ENCODE measurements around the gene MAX. TPM values are rescaled to one million over a fixed set of nuclear protein-coding genes. Genes with fewer than 3 reads are reported as not detected.

The MAX gene
- total and polyA plus RNA-seq, 2 donors (not counting 1 experiment from before 2014, with no cell fraction given) = 98.6 to 130 TPM

DNA sequence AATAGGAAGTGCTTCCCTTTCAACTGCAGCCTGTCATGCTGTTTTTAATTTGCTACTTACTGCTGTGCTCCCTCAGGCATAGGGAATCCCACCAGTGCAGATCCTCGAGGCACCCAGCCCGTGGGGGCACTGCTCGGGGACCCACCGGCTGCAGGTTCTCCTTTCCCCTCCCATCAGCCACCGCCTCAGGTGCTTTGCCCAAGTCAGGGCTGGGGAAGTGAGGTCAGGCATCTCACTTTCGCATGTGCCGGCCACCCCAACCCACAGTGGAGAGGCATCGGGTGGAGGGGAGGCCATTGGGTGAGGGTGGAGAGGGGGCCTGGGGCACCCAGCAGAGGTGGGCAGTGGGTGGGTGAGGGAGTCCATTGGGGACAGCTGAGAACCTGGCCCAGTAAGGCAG, 41.9 kb upstream of the MAX start:
- Histone ChIP-seq H3K4me2 (replicated peaks; ENCODE audit: low read depth, low read length, poor library complexity, severe bottlenecking) (no peak overlapping the region), H4K20me1 (ENCODE audit: control insufficient read depth, insufficient read depth, low read length, poor library complexity, severe bottlenecking) (no peaks in the 10 kb centered on the region), H3K9me3 (ENCODE audit: control extremely low read depth in 1 of 3, control insufficient read depth in 2 of 3, insufficient read depth in 1 of 3, low read length in 2 of 3) (no peaks in the 10 kb centered on the region), H3K36me3 (replicated peaks in 1 of 2; ENCODE audit: control extremely low read depth in 1 of 2, control insufficient read depth in 1 of 2, extremely low read depth in 1 of 2, insufficient read depth in 2 of 2, low read length in 1 of 2) (no peaks in the 10 kb centered on the region), H2AFZ (ENCODE audit: insufficient read depth, low read depth, low read length, poor library complexity, severe bottlenecking) (no peak overlapping the region), H3K4me1 (ENCODE audit: control insufficient read depth in 2 of 2, insufficient read depth in 2 of 2, low read length in 2 of 2) (no peaks in the 10 kb centered on the region), H3K4me3 (ENCODE audit: control extremely low read depth in 1 of 5, extremely low read depth in 1 of 5, insufficient read depth in 1 of 5, low read depth in 2 of 5, low read length in 4 of 5) (no peak overlapping the region), H3K79me2 (ENCODE audit: control insufficient read depth, insufficient read depth, low read length) (no peaks in the 10 kb centered on the region), H3K9ac (ENCODE audit: low read length) (no peak overlapping the region), H3K27ac (ENCODE audit: low read length in 2 of 2) (no peak overlapping the region), H3K27me3 (replicated peaks in 1 of 4; ENCODE audit: control extremely low read depth in 1 of 4, control insufficient read depth in 3 of 4, insufficient read depth in 4 of 4, low read length in 3 of 4) (peaks cover 0 to 3% (median 0%) of the 10 kb centered on the region in 4 experiments)
- DNase-seq (no peak), ATAC-seq (ENCODE audit: low read depth) (no peak)
- CTCF ChIA-PET = no interaction called here
- POLR2A ChIA-PET = no interaction called here
- no peak overlapping the region for H3K4me3 Mint-ChIP-seq
- H3K4me1 Mint-ChIP-seq = no peaks in the 10 kb centered on the region
- H3K9me3 Mint-ChIP-seq (ENCODE audit: insufficient read depth) = no peaks in the 10 kb centered on the region
- no peak overlapping the region for H3K27ac Mint-ChIP-seq
- no peak for TF ChIP-seq CTCF (IDR thresholded peaks at IDR 0.05)
- no peak for TF ChIP-seq EZH2 (IDR thresholded peaks at IDR 0.05; ENCODE audit: borderline replicate concordance, insufficient read depth, low read depth, low read length, poor library complexity, severe bottlenecking)
- H3K27me3 Mint-ChIP-seq = peaks cover 16% of the 10 kb centered on the region
- intact Hi-C loops (cut with micrococcal nuclease) = no loop called here
- 90% methylated on average over 3 of the region's 8 CpGs for WGBS (ENCODE audit: insufficient coverage)

GRCh38 chr14:65142914-65143625, 40.8 kb upstream of the MAX start:
- H3K27me3 ChIP-seq (replicated peaks in 1 of 4; ENCODE audit: control extremely low read depth in 1 of 4, control insufficient read depth in 3 of 4, insufficient read depth in 4 of 4, low read length in 3 of 4) = peaks cover 0 to 3% (median 0%) of the 10 kb centered on the region in 4 experiments
- no peak overlapping the region for H3K9ac ChIP-seq (ENCODE audit: low read length)
- Mint-ChIP-seq H3K27ac (no peak overlapping the region), H3K4me3 (no peak overlapping the region), H3K4me1 (no peaks in the 10 kb centered on the region), H3K27me3 (peaks cover 16% of the 10 kb centered on the region), H3K9me3 (ENCODE audit: insufficient read depth) (no peaks in the 10 kb centered on the region)
- H3K27ac ChIP-seq (ENCODE audit: low read length in 2 of 2) = no peak overlapping the region
- H3K79me2 ChIP-seq (ENCODE audit: control insufficient read depth, insufficient read depth, low read length) = no peaks in the 10 kb centered on the region
- intact Hi-C loops (cut with micrococcal nuclease) = no loop called here
- no peaks in the 10 kb centered on the region for H3K36me3 ChIP-seq (replicated peaks in 1 of 2; ENCODE audit: control extremely low read depth in 1 of 2, control insufficient read depth in 1 of 2, extremely low read depth in 1 of 2, insufficient read depth in 2 of 2, low read length in 1 of 2)
- no peak overlapping the region for H2AFZ ChIP-seq (ENCODE audit: insufficient read depth, low read depth, low read length, poor library complexity, severe bottlenecking)
- TF ChIP-seq EZH2 (IDR thresholded peaks at IDR 0.05; ENCODE audit: borderline replicate concordance, insufficient read depth, low read depth, low read length, poor library complexity, severe bottlenecking) (no peak), CTCF (IDR thresholded peaks at IDR 0.05) (no peak)
- 90% methylated on average over 3 of the region's 8 CpGs for WGBS (ENCODE audit: insufficient coverage)
- no peak overlapping the region for H3K4me3 ChIP-seq (ENCODE audit: control extremely low read depth in 1 of 5, extremely low read depth in 1 of 5, insufficient read depth in 1 of 5, low read depth in 2 of 5, low read length in 4 of 5)
- no peak for ATAC-seq (ENCODE audit: low read depth)
- H3K9me3 ChIP-seq (ENCODE audit: control extremely low read depth in 1 of 3, control insufficient read depth in 2 of 3, insufficient read depth in 1 of 3, low read length in 2 of 3) = no peaks in the 10 kb centered on the region
- ChIA-PET POLR2A (no interaction called here), CTCF (no interaction called here)
- H3K4me1 ChIP-seq (ENCODE audit: control insufficient read depth in 2 of 2, insufficient read depth in 2 of 2, low read length in 2 of 2) = no peaks in the 10 kb centered on the region
- no peak overlapping the region for H3K4me2 ChIP-seq (replicated peaks; ENCODE audit: low read depth, low read length, poor library complexity, severe bottlenecking)
- no peaks in the 10 kb centered on the region for H4K20me1 ChIP-seq (ENCODE audit: control insufficient read depth, insufficient read depth, low read length, poor library complexity, severe bottlenecking)
- DNase-seq = no peak
